Neural cell (in vitro differentiated cells): ENCODE measurements around the gene BTBD1. TPM values are rescaled to one million over a fixed set of nuclear protein-coding genes. Genes with fewer than 3 reads are reported as not detected.

Source experiments
- H2AFZ ChIP-seq: fragments of 200-600, 300-800 bp; sonication (generic), shearing (Covaris generic); 2 replicates; pipeline ENCODE4 v1.6.0; 2014; ENCODE audit warnings: low read depth, mild to moderate bottlenecking, antibody characterized with exemption, low read length, moderate library complexity
- H3F3A ChIP-seq: fragments of 200-600 bp; shearing (Covaris generic); 2 replicates; pipeline ENCODE4 v1.6.1; 2016; ENCODE audit warnings: mild to moderate bottlenecking, moderate library complexity, mixed read lengths, antibody characterized with exemption, low read length; ENCODE audit not compliant: insufficient read depth, poor library complexity, severe bottlenecking
- H3K27ac ChIP-seq: fragments of 200-600, 300-800 bp; sonication (generic), shearing (Covaris generic); 2 replicates; pipeline ENCODE4 v1.5.1; 2014; ENCODE audit warnings: mild to moderate bottlenecking, low read length, moderate library complexity
- H3K27me3 ChIP-seq: fragments of 300-800, 200-600 bp; sonication (generic), shearing (Covaris generic); 2 replicates; pipeline ENCODE4 v1.6.0; 2014; ENCODE audit warnings: mild to moderate bottlenecking, low read depth, low read length, moderate library complexity; ENCODE audit not compliant: insufficient read depth
- H3K36me3 ChIP-seq: fragments of 300-800, 200-600 bp; sonication (generic), shearing (Covaris generic); 2 replicates; pipeline ENCODE4 v1.5.1; 2014; ENCODE audit warnings: mild to moderate bottlenecking, antibody characterized with exemption, low read length, moderate library complexity; ENCODE audit not compliant: insufficient read depth
- H3K4me2 ChIP-seq: fragments of 300-800, 200-600 bp; sonication (generic), shearing (Covaris generic); 2 replicates; pipeline ENCODE4 v1.6.0; 2014; ENCODE audit warnings: mild to moderate bottlenecking, low read length
- H3K4me3 ChIP-seq: fragments of 300-800, 200-600 bp; sonication (generic), shearing (Covaris generic); 2 replicates; pipeline ENCODE4 v1.5.1; 2014; ENCODE audit warnings: mild to moderate bottlenecking, low read length, moderate library complexity
- H3K79me2 ChIP-seq: fragments of 200-600 bp; shearing (Covaris generic); replicated peaks from 2 replicates; pipeline ENCODE4 v1.6.0; 2014; ENCODE audit warnings: mild to moderate bottlenecking, low read length, moderate library complexity; ENCODE audit not compliant: insufficient read depth
- H3K9ac ChIP-seq: fragments of 300-800, 200-600 bp; sonication (generic), shearing (Covaris generic); 2 replicates; pipeline ENCODE4 v1.6.1; 2016; ENCODE audit warnings: mild to moderate bottlenecking, low read length, mixed read lengths
- H3K9me2 ChIP-seq: fragments of 200-600 bp; shearing (Covaris generic); 2 replicates; pipeline ENCODE4 v1.6.1; 2016; ENCODE audit warnings: mild to moderate bottlenecking, low read length, mixed read lengths; ENCODE audit not compliant: insufficient read depth
- H3K9me3 ChIP-seq: fragments of 200-600, 300-800 bp; sonication (generic), shearing (Covaris generic); 2 replicates; pipeline ENCODE4 v1.6.1; 2016; ENCODE audit warnings: mild to moderate bottlenecking, mixed run types, low read length, moderate library complexity, mixed read lengths
- H4K20me1 ChIP-seq: fragments of 200-600 bp; shearing (Covaris generic); 2 replicates; pipeline ENCODE4 v1.6.1; 2016; ENCODE audit warnings: mild to moderate bottlenecking, mixed run types; ENCODE audit not compliant: insufficient read depth
- EP300 ChIP-seq: fragments of 450-650 bp; conservative IDR thresholded peaks from 2 replicates; pipeline ENCODE4 v1.6.1; 2014; ENCODE audit warnings: antibody characterized with exemption, mild to moderate bottlenecking, moderate library complexity; ENCODE audit not compliant: poor library complexity, severe bottlenecking
- EZH2 ChIP-seq: fragments of 200-600, 300-800 bp; shearing (Covaris generic), sonication (generic); IDR thresholded peaks from 2 replicates; pipeline ENCODE4 v1.6.1; 2014; ENCODE audit warnings: antibody characterized with exemption, low read length, borderline replicate concordance, mild to moderate bottlenecking; ENCODE audit not compliant: insufficient read depth, poor library complexity, severe bottlenecking
- MXI1 ChIP-seq: fragments of 450-650 bp; conservative IDR thresholded peaks from 2 replicates; pipeline ENCODE4 v1.6.1; 2014; ENCODE audit warnings: antibody characterized with exemption, mild to moderate bottlenecking; ENCODE audit not compliant: poor library complexity, severe bottlenecking
- POLR2AphosphoS5 ChIP-seq: IDR thresholded peaks from 2 replicates; pipeline ENCODE4 v1.6.1; 2012
- RAD21 ChIP-seq: fragments of 450-650 bp; conservative IDR thresholded peaks from 2 replicates; pipeline ENCODE4 v1.6.1; 2014; ENCODE audit warnings: antibody characterized with exemption, mild to moderate bottlenecking, moderate library complexity
- SMC3 ChIP-seq: fragments of 450-650 bp; conservative IDR thresholded peaks from 2 replicates; pipeline ENCODE4 v1.6.1; 2014; ENCODE audit warnings: antibody characterized with exemption, mild to moderate bottlenecking, moderate library complexity; ENCODE audit not compliant: poor library complexity
- TAF1 ChIP-seq: IDR thresholded peaks from 2 replicates; pipeline ENCODE4 v1.6.1; 2012; ENCODE audit warnings: low read depth
- polyA plus RNA-seq: library from polyadenylated mRNA; depleted of rRNA; stranded (reverse); fragments of >200 nt; gene quantifications from 2 replicates; pipeline ENCODE4 v1.2.3, GENCODE V29; 2014
- TF ChIP-seq, protein P1 (sequence below): IDR thresholded peaks from 2 replicates; pipeline ENCODE4 v1.6.1; 2012; ENCODE audit warnings: borderline replicate concordance

The BTBD1 gene
- polyA plus RNA-seq, 1 donor from 2014 or later, result 153 TPM

DNA sequence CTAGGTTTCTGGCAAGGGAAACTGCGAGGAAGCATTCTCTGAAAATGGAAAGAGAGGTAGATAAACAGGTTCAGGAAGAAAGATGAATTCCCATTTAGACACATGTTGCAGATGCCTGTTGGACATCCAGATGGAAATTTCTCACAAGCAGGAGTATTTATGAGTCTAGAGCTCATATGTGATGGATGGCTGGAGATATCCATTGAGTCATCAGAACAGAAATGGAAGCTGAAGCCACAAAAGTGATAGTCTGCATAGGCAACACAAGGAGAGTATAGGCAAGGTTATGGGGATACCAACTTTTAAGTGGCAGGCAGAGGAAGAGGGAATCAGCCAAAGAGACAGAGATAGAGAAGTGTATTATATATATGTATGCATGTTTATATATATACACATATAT, 87.3 kb downstream of the BTBD1 start:
- Histone ChIP-seq H3K27ac (no peak overlapping the region), H3K9me3 (no peaks in the 10 kb centered on the region), H3F3A (no peaks in the 10 kb centered on the region), H3K27me3 (no peaks in the 10 kb centered on the region), H3K4me3 (no peak overlapping the region), H3K9me2 (no peaks in the 10 kb centered on the region), H3K36me3 (no peaks in the 10 kb centered on the region), H3K4me2 (no peak overlapping the region), H4K20me1 (no peaks in the 10 kb centered on the region), H3K79me2 (no peaks in the 10 kb centered on the region), H2AFZ (no peak overlapping the region), H3K9ac (no peak overlapping the region)
- TF ChIP-seq EZH2 (no peak), POLR2AphosphoS5 (no peak), EP300 (no peak), TAF1 (no peak), MXI1 (no peak), RAD21 (no peak)
- TF ChIP-seq, protein P1, sequence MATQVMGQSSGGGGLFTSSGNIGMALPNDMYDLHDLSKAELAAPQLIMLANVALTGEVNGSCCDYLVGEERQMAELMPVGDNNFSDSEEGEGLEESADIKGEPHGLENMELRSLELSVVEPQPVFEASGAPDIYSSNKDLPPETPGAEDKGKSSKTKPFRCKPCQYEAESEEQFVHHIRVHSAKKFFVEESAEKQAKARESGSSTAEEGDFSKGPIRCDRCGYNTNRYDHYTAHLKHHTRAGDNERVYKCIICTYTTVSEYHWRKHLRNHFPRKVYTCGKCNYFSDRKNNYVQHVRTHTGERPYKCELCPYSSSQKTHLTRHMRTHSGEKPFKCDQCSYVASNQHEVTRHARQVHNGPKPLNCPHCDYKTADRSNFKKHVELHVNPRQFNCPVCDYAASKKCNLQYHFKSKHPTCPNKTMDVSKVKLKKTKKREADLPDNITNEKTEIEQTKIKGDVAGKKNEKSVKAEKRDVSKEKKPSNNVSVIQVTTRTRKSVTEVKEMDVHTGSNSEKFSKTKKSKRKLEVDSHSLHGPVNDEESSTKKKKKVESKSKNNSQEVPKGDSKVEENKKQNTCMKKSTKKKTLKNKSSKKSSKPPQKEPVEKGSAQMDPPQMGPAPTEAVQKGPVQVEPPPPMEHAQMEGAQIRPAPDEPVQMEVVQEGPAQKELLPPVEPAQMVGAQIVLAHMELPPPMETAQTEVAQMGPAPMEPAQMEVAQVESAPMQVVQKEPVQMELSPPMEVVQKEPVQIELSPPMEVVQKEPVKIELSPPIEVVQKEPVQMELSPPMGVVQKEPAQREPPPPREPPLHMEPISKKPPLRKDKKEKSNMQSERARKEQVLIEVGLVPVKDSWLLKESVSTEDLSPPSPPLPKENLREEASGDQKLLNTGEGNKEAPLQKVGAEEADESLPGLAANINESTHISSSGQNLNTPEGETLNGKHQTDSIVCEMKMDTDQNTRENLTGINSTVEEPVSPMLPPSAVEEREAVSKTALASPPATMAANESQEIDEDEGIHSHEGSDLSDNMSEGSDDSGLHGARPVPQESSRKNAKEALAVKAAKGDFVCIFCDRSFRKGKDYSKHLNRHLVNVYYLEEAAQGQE, result no peak

DNA sequence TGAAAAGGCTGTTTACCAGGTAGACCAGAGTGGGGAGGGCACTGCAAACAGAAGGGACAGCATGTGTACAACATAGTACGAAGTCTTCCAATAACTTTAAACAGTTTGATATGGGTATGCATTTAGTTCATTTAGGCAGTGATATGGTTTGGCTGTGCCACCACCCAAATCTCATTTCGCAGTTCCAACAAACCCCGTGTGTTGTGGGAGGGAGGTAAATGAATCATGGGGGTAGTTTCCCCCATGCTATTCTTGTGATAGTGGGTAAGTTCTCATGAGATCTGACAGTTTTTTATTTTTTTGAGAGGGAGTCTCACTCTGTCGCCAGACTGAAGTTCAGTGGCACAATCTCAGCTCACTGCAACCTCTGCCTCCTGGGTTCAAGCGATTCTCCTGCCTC, 88.6 kb downstream of the BTBD1 start:
- Histone ChIP-seq H3K36me3 (no peaks in the 10 kb centered on the region), H4K20me1 (no peaks in the 10 kb centered on the region), H3K9ac (no peak overlapping the region), H3F3A (no peaks in the 10 kb centered on the region), H3K79me2 (no peaks in the 10 kb centered on the region), H3K4me3 (no peak overlapping the region), H2AFZ (no peak overlapping the region), H3K4me2 (no peak overlapping the region), H3K27me3 (no peaks in the 10 kb centered on the region), H3K9me2 (no peaks in the 10 kb centered on the region), H3K9me3 (no peaks in the 10 kb centered on the region), H3K27ac (no peak overlapping the region)
- TF ChIP-seq EP300, result no peak
- TF ChIP-seq, protein P1, result no peak
- no peak for TF ChIP-seq SMC3
- TF ChIP-seq RAD21, result no peak
